Prostate gland (tissue), 2 donors: ENCODE results near the gene ELMOD1.

Source experiments
- POLR2A ChIP-seq: fragments of 450-650 bp; IDR thresholded peaks from one replicate; pipeline ENCODE4 v1.6.1; 2016; ENCODE audit warnings: antibody characterized with exemption, mild to moderate bottlenecking
- POLR2AphosphoS5 ChIP-seq: sonication (generic); formaldehyde crosslinking; IDR thresholded peaks from one replicate; pipeline ENCODE4 v1.6.1; 2017; ENCODE audit warnings: antibody characterized with exemption
- TF ChIP-seq, protein P1 (sequence below), 4 experiments: fragments of 200-600 bp in 2 of 4; fragments of 450-650 bp in 2 of 4; sonication (generic) in 2 of 4; IDR thresholded peaks; 1 replicate in 3 of 4; 2 replicates in 1 of 4; pipeline ENCODE4 v1.5.1; 2016 to 2019; ENCODE audit warnings: antibody characterized with exemption in 4 of 4, mild to moderate bottlenecking in 2 of 4, moderate library complexity in 2 of 4

DNA sequence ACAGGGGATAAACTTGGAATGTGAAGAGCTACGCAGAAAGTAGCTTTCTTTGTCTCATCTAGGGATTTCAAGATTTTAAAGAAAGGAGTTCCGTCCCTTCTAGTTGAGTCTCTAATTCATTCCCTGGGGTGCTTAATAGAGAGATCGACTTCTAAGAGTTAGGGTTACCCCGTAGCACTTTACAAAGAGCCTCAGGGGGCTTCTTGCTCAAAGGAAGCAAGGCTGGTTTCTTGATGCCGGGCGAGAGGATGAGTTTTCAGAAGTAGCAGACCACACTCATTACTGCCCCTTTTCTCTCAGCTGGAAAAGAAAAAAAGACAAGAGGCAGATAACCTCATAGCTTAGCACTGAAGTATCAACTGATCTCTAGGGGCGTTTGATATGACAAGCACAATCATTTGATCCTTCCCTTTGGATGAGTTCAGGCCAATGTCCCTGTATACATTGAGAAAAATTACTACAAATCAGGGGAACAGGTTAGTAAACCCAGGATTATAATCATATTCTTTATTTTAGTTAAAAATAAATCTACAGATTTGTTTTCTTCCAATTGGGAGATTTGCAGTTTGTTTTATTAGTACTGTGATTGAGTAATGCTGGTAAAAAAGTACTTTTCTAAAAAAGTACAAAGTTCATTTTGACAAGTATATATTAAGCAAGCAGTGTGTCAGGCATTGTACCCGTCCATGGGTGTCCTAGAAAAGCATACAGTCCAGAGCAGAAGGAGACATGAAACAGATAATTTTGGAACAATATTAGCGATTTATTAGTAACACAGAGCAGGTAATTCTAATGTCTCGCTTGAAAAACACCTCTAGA, 18.7 kb downstream of the ELMOD1 start:
- TF ChIP-seq POLR2A: no peak
- TF ChIP-seq, protein P1, sequence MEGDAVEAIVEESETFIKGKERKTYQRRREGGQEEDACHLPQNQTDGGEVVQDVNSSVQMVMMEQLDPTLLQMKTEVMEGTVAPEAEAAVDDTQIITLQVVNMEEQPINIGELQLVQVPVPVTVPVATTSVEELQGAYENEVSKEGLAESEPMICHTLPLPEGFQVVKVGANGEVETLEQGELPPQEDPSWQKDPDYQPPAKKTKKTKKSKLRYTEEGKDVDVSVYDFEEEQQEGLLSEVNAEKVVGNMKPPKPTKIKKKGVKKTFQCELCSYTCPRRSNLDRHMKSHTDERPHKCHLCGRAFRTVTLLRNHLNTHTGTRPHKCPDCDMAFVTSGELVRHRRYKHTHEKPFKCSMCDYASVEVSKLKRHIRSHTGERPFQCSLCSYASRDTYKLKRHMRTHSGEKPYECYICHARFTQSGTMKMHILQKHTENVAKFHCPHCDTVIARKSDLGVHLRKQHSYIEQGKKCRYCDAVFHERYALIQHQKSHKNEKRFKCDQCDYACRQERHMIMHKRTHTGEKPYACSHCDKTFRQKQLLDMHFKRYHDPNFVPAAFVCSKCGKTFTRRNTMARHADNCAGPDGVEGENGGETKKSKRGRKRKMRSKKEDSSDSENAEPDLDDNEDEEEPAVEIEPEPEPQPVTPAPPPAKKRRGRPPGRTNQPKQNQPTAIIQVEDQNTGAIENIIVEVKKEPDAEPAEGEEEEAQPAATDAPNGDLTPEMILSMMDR (IDR thresholded peaks at IDR 0.05): no peak
- TF ChIP-seq POLR2AphosphoS5: no peak
